RWPE2 (cell line): Measurements from ENCODE around the gene TUBB2A.

Source experiments
- ATAC-seq: fragments of 200-7000 bp; cut with Tn5 transposase; 3 replicates; pipeline ENCODE4 v1.9.1; 2021; ENCODE audit warnings: low read depth
- DNase-seq: peaks from one replicate; pipeline ENCODE4 v3.0.0-alpha.2; 2020; ENCODE audit warnings: low spot score
- H3K27ac ChIP-seq: fragments of 450-650 bp; 2 replicates; pipeline ENCODE4 v1.5.1; 2017; ENCODE audit warnings: mild to moderate bottlenecking; ENCODE audit not compliant: poor library complexity, severe bottlenecking
- H3K27me3 ChIP-seq: fragments of 250-450 bp; sonication (Bioruptor Pico); 2 replicates; pipeline ENCODE4 v1.5.1; 2021; ENCODE audit warnings: mild to moderate bottlenecking, moderate library complexity; ENCODE audit not compliant: insufficient read depth, poor library complexity, severe bottlenecking
- H3K36me3 ChIP-seq: fragments of 250-450 bp; sonication (Bioruptor Pico); 2 replicates; pipeline ENCODE4 v1.5.1; 2020; ENCODE audit warnings: low read depth, mild to moderate bottlenecking, moderate library complexity
- H3K4me1 ChIP-seq: fragments of 250-450 bp; sonication (Bioruptor Pico); 2 replicates; pipeline ENCODE4 v1.5.1; 2021; ENCODE audit warnings: mild to moderate bottlenecking, moderate library complexity; ENCODE audit not compliant: insufficient read depth, poor library complexity, severe bottlenecking
- H3K4me3 ChIP-seq: fragments of 250-450 bp; sonication (Bioruptor Pico); 2 replicates; pipeline ENCODE4 v1.5.1; 2021; ENCODE audit warnings: mild to moderate bottlenecking, moderate library complexity; ENCODE audit not compliant: severe bottlenecking
- H3K9me3 ChIP-seq: fragments of 250-450 bp; sonication (Bioruptor Pico); 2 replicates; pipeline ENCODE4 v1.5.1; 2021; ENCODE audit warnings: mild to moderate bottlenecking, moderate library complexity; ENCODE audit not compliant: severe bottlenecking
- CTCF ChIP-seq: fragments of 450-650 bp; IDR thresholded peaks from one replicate; pipeline ENCODE4 v1.5.1; 2017; ENCODE audit warnings: mild to moderate bottlenecking, moderate library complexity; ENCODE audit not compliant: poor library complexity, severe bottlenecking

Gene TUBB2A

GRCh38 chr6:3196770-3197169 is 39.4 kb upstream of the TUBB2A start:
- no peak overlapping the region for H3K27ac ChIP-seq
- no peak for TF ChIP-seq CTCF
- no peak for DNase-seq
- no peaks in the 10 kb centered on the region for H3K27me3 ChIP-seq
- H3K4me3 ChIP-seq, result no peak overlapping the region
- no peaks in the 10 kb centered on the region for H3K9me3 ChIP-seq
- no peak for ATAC-seq
- H3K36me3 ChIP-seq, result no peaks in the 10 kb centered on the region
- H3K4me1 ChIP-seq, result no peaks in the 10 kb centered on the region

- peak; percentile 11 for TF ChIP-seq CTCF
- Histone ChIP-seq H3K27ac (no peak overlapping the region), H3K4me1 (no peaks in the 10 kb centered on the region), H3K4me3 (no peak overlapping the region), H3K36me3 (no peaks in the 10 kb centered on the region), H3K27me3 (no peaks in the 10 kb centered on the region), H3K9me3 (no peaks in the 10 kb centered on the region)
- no peak for DNase-seq
- ATAC-seq, result no peak
Measured at GRCh38 chr6:3195695-3196497, 38.6 kb upstream of the TUBB2A start.

GRCh38 chr6:3195420-3195694 is 38.0 kb upstream of the TUBB2A start:
- H3K27me3 ChIP-seq, result no peaks in the 10 kb centered on the region
- H3K9me3 ChIP-seq, result no peaks in the 10 kb centered on the region
- no peaks in the 10 kb centered on the region for H3K4me1 ChIP-seq
- DNase-seq (no peak), ATAC-seq (no peak)
- TF ChIP-seq CTCF, result no peak
- H3K4me3 ChIP-seq, result no peak overlapping the region
- H3K27ac ChIP-seq, result no peak overlapping the region
- no peaks in the 10 kb centered on the region for H3K36me3 ChIP-seq

- no peak for ATAC-seq
- no peak for TF ChIP-seq CTCF
- no peaks in the 10 kb centered on the region for H3K9me3 ChIP-seq
- H3K27ac ChIP-seq, result no peak overlapping the region
- no peaks in the 10 kb centered on the region for H3K36me3 ChIP-seq
- no peaks in the 10 kb centered on the region for H3K4me1 ChIP-seq
- no peaks in the 10 kb centered on the region for H3K27me3 ChIP-seq
- DNase-seq, result no peak
- H3K4me3 ChIP-seq, result no peak overlapping the region
Measured at GRCh38 chr6:3194535-3195419, 37.4 kb upstream of the TUBB2A start.
